Measurements from ENCODE around the gene CTBS.

DNA sequence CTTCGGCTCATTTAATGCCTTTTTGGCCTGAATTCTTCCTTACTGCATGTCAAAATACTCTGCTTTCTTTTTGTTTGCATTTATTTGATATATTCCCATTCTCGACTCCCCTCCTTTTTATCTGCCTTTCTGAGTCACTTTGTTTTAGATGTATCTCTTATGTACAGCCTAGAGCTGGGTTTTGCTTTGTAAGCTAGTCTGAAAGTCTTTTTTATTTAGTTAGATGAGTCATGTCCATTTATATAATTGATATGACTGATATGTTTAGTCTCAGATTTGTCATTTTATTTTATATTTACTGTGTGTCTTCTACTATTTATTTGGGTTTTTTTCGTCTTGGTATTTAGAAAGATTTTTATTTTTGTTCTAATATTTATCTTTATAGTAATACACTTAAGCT, 34.3 kb downstream of the CTBS start:
- TF ChIP-seq CTCF (IDR thresholded peaks at IDR 0.05) (no peak), EZH2phosphoT487 (IDR thresholded peaks at IDR 0.05) (no peak), EZH2 (IDR thresholded peaks at IDR 0.05) (no peak)
